Stimulated activated naive CD8-positive, alpha-beta T cell treated with anti-CD3 and anti-CD28 coated beads, Interleukin-15, Interleukin-2, amounts not matched to agents 100 U/mL and 50 U/mL, for 24 hours (primary cell): ENCODE results near the gene MACF1.
A peak's percentile ranks its signal among the peaks of the same experiment; 100 is the strongest.
"Not testable (repeated sequence)": the region's sequence is repeated elsewhere in the genome, so short reads cannot be mapped to it uniquely, and the experiment has no call there.

Experiments
- ATAC-seq: fragments of 150-1000 bp; cut with Tn5 transposase; one replicate; pipeline ENCODE4 v1.10.0; 2021
- DNase-seq: peaks from one replicate; pipeline ENCODE4 v3.0.0; 2021

Gene MACF1

DNA sequence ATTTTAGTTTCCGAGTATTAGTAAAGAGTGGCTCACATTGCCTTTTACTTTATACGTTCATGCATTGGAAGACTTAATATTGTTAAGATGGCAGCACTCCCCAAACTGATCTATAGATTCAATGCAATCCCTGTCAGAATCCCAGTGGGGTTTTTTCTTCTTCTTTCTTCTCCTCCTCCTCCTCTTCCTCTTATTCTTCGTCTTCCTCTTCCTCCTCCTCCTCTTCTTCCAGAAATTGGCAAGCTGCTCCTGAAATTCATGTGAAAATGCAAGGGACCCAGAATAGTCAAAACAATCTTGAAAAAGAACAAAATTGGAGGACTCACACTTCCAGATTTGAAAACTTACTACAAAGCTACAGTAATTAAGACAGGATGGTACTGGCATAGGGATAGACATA is 23.2 kb upstream of the MACF1 start:
- DNase-seq (no peak), ATAC-seq (no peak)

GRCh38 chr1:39182804-39183203 is 21.7 kb upstream of the MACF1 start:
- no peak for DNase-seq
- ATAC-seq = no peak

DNA sequence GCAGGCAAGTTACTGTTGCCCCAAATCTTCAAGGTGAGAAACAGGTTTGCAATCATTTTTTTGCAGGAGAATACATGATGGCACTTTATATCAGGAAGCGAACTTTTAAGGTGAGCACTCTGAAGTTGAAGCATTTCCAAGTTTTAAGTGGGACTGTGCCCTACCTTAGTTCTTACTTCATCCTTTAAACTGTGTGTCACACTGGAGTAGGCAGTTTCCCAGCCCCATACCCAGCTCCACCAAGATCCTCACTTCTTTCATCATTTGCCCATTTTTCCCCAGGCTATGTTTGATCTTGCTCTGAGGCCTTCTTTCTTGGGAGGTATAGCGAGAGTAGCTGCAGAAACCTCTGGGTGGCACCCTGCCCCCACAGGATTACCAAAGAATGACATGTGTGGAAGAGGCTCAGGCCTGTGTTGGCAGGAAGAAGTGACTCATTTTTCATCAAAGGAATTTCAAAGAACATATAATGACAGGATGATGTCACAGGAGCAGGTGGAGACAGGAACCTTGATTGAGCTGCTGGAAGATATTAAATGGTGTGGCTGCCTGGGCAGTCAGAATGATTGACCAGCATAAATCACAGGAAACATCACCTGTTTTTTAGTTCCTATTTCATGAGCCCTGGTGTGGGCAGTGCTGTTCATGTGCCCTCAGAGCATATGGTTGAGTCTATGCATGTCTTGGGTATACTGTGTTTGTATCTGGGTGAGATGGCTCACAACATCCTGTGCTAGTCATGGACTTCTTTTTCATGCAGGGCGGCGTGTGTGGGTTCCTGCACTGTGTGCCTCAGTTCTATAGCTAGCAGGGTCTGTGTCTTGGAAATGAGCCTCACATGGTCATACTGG is 20.8 kb upstream of the MACF1 start:
- ATAC-seq = peak; percentile 87
- peak; percentile 75 for DNase-seq

GRCh38 chr1:39184354-39184818 is 20.1 kb upstream of the MACF1 start:
- ATAC-seq = no peak

GRCh38 chr1:39187275-39188046 is 17.0 kb upstream of the MACF1 start:
- DNase-seq = no peak

More at GRCh38 chr1:39184354-39184818, 20.1 kb upstream of the MACF1 start:
- no peak for DNase-seq

DNA sequence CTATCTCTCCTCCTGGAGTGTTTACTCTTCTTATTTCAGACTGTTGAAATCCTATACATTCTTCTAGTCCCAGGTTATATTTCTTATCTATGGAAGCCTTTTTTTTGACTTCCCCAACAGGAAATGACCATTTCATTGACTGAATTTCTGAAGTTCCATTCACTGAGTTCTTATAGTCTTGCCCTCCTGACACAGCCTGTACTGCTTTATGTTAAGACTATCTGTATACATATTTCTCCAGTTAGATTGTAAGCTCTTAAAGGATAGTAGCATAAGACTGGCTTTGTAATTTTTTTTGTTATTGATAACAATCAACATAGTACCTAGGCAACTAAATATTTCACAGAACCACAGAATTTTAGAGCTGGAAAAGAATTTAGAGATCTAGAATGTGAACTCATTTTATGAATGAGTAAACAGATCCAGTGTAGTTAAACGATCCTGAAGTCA is 14.9 kb upstream of the MACF1 start:
- ATAC-seq (no peak), DNase-seq (no peak)

More at GRCh38 chr1:39187275-39188046, 17.0 kb upstream of the MACF1 start:
- no peak for ATAC-seq

DNA sequence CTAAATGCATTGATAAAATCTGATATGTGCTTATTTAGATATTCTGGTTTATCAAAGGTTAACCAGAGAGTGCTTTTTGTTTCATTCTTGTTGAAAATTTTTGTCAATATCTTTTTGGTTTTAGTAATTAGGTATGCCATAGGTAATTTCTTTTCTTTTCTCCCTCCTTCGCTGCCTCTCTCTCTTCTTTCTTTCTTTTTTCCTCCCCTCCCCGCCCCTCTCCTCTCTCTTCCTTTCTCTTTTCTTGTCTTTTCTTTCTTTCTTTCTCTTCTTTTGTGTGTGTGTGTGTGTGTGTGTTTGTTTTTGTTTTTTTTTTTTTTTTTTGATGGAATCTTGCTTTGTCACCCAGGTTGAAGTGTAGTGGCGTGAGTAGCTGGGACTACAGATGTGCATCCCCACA is 14.4 kb upstream of the MACF1 start:
- DNase-seq = no peak
- ATAC-seq = no peak

- ATAC-seq = no peak
- no peak for DNase-seq
Measured at GRCh38 chr1:39194398-39195051, 10.0 kb upstream of the MACF1 start.

- ATAC-seq = no peak
- DNase-seq = no peak
Measured at GRCh38 chr1:39195166-39196111, 9.1 kb upstream of the MACF1 start.

DNA sequence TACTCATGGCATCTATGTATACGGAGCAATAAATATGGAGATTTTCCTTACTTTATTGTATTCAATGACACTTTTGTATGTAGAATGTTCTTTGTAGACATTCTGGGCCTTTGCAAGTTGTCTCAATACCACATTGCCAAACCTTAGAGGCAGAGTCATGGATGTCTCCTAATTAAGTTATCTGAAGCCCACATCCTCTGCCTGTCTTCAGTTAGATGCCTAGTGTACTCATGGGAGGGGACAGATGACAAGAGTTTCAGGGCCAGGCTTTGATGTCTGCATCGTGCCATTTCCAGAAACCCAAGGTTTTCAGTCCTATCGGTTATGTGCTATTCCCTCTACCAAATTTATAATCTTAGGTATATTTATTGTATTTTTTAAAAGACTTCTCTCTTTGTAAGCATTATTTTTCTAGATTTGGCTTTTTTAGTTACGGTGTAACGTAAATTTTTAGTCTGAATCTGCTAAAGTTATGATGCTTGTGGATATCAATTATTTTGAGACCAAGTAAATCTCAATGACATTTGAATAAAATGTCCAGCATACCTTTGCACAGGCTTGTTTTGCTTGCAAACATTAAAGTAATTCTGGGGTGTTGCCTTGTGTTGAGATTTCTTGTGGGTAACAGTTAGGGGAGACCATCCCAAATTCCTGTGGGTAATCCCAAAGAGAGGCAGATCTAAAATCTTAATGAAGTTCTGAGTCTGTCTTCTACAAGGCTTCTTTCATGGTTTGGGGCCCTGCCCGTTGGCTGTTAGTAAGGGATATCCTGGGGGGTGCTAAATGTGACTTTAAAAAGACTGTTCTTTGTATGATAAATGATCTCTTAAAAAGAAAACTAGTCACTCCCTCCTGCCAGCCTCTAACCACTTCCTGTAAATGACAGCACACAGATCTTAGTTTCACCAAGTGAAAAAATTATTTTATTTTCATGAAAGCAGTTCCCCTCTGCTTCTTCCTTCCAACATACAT is 8.0 kb upstream of the MACF1 start:
- DNase-seq (peak; percentile 56), ATAC-seq (peak; percentile 48)

- ATAC-seq (no peak), DNase-seq (no peak)
Measured at GRCh38 chr1:39199593-39199992, 4.9 kb upstream of the MACF1 start.

GRCh38 chr1:39205102-39205780 is 746 bp downstream of the MACF1 start:
- DNase-seq (peak; percentile 66), ATAC-seq (peak; percentile 98)

GRCh38 chr1:39205781-39206464 is 1.4 kb downstream of the MACF1 start:
- DNase-seq (no peak), ATAC-seq (no peak)

- ATAC-seq, DNase-seq: not testable (repeated sequence)
Measured at GRCh38 chr1:39208360-39208759, 3.9 kb downstream of the MACF1 start.

GRCh38 chr1:39210649-39211048 is 6.2 kb downstream of the MACF1 start:
- ATAC-seq = no peak
- DNase-seq = no peak

DNA sequence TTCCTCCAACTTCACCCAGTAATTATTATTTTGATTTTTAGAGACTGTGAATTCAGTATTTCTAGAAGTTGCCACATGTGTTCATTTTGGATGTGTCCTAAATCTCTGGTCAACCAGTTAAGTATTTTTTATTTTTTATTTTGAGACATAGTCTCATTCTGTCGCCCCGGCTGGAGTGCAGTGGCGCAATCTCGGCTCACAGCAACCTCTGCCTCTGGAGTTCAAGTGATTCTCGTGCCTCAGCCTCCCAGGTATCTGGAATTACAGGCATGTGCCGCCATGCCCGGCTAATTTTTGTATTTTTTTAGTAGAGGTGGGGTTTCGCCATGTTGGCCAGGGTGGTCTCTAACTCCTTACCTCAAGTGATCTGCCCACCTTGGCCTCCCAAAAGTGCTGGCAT is 8.0 kb downstream of the MACF1 start:
- DNase-seq = no peak
- ATAC-seq = no peak

DNA sequence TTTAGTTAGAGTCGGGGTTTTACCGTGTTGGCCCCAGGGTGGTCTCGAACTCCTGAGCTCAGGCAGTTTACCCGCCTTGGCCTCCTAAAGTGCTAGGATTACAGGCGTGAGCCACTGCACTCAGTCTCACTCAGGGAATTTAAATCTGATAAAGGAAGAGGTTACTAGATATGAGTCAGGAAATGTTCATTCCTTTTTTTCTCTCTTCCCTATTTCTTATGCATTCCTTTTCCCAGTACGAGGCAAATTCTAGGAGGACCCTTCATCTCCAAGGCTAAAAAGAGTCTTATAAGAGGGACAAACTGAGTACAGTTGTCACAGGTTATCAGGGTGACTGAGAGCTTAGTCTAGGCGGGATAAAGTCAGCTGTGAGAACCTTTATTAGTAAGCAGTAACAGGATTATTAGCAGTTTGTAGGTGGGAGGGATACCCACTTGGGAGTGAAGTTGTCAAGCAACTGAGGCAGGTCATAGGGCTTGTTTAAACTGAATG is 9.1 kb downstream of the MACF1 start:
- no peak for ATAC-seq
- no peak for DNase-seq

DNA sequence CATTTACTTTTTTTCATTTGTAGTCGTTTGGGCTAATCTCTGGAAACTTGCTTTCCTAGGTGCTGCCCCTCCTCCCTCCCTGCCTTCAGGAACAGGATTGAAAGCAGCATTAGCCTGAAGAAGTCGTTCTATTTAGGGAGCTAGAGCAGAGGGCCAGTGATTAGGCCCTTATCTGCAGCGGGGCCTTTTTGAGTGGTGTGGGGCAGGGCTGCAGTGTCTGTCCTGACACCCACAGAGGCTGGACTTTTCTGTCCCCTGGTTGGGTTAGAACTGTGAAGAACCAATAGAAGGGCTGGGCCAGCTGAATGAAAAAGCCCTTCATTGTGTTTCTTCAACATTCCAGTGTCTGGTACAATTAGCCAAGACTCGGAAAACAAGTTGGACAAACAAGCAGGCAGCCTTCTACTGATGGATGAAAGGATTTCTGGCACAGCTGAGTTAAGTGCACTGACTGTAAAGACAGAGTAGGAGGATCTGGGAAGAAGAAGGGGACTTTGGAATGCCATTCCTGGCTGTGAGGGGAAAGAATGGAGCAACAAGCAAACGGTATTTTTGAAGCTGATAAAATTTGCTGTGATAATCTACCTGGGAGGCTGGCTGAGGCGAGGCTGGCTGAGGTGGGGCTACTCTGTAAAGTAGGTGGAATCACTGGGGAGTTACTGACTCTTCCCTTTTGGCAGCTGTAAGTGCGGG is 9.7 kb downstream of the MACF1 start:
- DNase-seq (no peak), ATAC-seq (no peak)
